ENCODE results near the gene SATL1.

SATL1 gene

GRCh38 chrX:85065512-85066198 lies 177.9 kb downstream of the SATL1 start:
- FAIRE-seq (no peak), DNase-seq (ENCODE audit: insufficient read length, low spot score) (no peak)
- no peak for TF ChIP-seq CTCF (IDR thresholded peaks at IDR 0.05; ENCODE audit: insufficient read depth, missing control alignments)

DNA sequence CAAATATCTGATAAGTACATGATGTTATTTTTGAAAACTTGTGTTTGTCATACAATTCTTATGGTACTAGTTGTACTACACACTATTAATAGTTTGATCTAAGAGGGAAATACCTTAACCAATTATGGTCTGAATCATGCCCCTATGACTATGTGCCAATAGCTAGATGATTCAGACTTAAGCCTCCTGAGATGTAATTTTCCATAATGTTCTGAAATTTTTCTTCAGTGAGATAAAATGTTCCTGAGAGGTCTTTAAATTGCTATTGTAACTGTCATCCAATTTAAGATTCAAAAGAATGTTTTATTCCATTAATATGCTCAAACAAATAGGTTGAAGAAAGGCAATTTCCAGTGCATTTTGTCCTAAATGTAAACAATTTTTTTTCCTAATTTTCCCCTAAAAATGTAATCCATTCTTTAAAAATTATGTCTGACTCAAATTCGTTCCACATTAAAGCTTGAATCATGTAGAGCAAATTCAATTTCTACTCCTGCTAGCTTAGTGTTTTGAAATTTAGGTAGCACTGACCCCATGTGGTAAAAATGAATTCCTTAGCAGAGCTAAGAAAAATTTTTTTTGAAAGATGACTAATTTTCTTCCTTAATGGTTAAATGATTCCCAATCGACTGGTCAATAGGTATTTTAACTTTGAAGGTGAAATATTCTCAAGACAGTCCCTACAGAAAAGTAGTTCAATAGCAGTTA lies 190.8 kb downstream of the SATL1 start:
- TF ChIP-seq CTCF (IDR thresholded peaks at IDR 0.05; ENCODE audit: insufficient read depth, missing control alignments) = no peak
- FAIRE-seq (no peak), DNase-seq (ENCODE audit: insufficient read length, low spot score) (no peak)

DNA sequence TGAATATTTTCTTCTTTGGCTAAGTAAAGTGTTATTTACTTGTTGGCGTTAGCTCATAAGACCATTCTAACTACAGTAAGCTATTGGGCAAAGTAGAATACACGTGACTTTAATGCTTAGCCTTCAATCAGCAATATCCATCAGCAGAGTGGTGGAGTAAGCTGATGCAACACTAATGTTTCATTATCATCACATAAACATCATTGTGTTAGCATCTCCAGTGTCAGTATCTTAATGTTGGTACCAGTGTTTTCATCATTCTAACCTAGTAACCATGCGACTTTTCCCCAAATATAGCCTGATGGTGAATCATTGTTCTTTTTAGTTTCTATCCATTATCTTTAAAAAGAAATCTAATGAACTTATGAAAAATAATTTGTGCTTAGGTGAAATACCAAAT lies 191.4 kb downstream of the SATL1 start:
- no peak for TF ChIP-seq CTCF (IDR thresholded peaks at IDR 0.05; ENCODE audit: insufficient read depth, missing control alignments)
- DNase-seq (ENCODE audit: insufficient read length, low spot score) (no peak), FAIRE-seq (no peak)

DNA sequence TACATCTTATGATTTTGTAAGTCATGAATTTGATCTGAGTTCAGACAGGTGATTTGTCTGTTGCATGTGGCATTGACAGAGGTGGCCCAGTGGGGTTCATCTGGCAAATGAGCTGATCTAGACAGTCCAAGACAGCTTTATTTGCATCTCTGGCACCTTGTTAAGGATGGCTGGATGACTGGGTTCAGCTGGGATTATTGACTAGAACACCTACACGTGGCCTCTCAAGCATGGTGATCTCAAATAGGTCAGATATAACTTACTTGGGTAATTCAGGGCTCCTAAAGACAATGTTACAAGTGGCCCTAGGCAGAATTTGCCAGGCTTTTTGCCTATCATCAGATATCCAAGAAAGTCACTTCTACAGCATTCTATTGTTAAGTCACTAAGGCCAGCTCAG lies 192.0 kb downstream of the SATL1 start:
- DNase-seq (ENCODE audit: insufficient read length, low spot score) (no peak), FAIRE-seq (no peak)
- TF ChIP-seq CTCF (IDR thresholded peaks at IDR 0.05; ENCODE audit: insufficient read depth, missing control alignments) = no peak
